Endometrial microvascular endothelial cells (primary cell): ENCODE data around the gene F8A1. TPM values are rescaled to one million over a fixed set of nuclear protein-coding genes. Genes with fewer than 3 reads are reported as not detected.
"Not testable (repeated sequence)": the region's sequence is repeated elsewhere in the genome, so short reads cannot be mapped to it uniquely, and the experiment has no call there.

Experiments used
- in situ Hi-C: cut with HindIII; loops from 2 replicates; pipeline ENCODE4 v1.10.0; 2017; ENCODE audit warnings: low sequenced_read_pairs, low pct_unique_long_range_greater_than_20kb; ENCODE audit errors: inconsistent ontology term
- total RNA-seq: library from RNA; depleted of rRNA; stranded (reverse); fragments of >200 nt; gene quantifications from one replicate; pipeline ENCODE4 v1.2.3, GENCODE V29; 2015; ENCODE audit errors: inconsistent ontology term

The F8A1 gene
- 8.4 TPM for total RNA-seq

GRCh38 chrX:154886069-154886788, at the start of gene F8A1:
F8A1 (plus strand) TSS chrX:154886355; CDS start chrX:154886375, 20 bp downstream.
- in situ Hi-C loops, result not testable (repeated sequence)

GRCh38 chrX:154840856-154841255, 45.3 kb upstream of the F8A1 start:
- in situ Hi-C loops, result no loop called here

- in situ Hi-C loops, result no loop called here
Measured at GRCh38 chrX:154850957-154851611, 35.1 kb upstream of the F8A1 start.

- in situ Hi-C loops, result no loop called here
Measured at GRCh38 chrX:154855256-154855655, 30.9 kb upstream of the F8A1 start.

- in situ Hi-C loops, result not testable (repeated sequence)
Measured at GRCh38 chrX:154868522-154868921, 17.6 kb upstream of the F8A1 start.

GRCh38 chrX:154873329-154873728, 12.8 kb upstream of the F8A1 start:
- in situ Hi-C loops, result no loop called here

- in situ Hi-C loops, result not testable (repeated sequence)
Measured at GRCh38 chrX:154884069-154884468, 2.1 kb upstream of the F8A1 start.

- in situ Hi-C loops, result not testable (repeated sequence)
Measured at GRCh38 chrX:154885057-154885456, 1.1 kb upstream of the F8A1 start.

GRCh38 chrX:154885549-154885948, 606 bp upstream of the F8A1 start:
- in situ Hi-C loops, result not testable (repeated sequence)

- in situ Hi-C loops, result not testable (repeated sequence)
Measured at GRCh38 chrX:154886789-154887221, 650 bp downstream of the F8A1 start.

- in situ Hi-C loops, result no loop called here
Measured at GRCh38 chrX:154890990-154891639, 5.0 kb downstream of the F8A1 start.

GRCh38 chrX:154892296-154892695, 6.1 kb downstream of the F8A1 start:
- in situ Hi-C loops, result no loop called here

GRCh38 chrX:154900323-154900722, 14.2 kb downstream of the F8A1 start:
- in situ Hi-C loops, result no loop called here

- in situ Hi-C loops, result no loop called here
Measured at GRCh38 chrX:154902408-154902807, 16.3 kb downstream of the F8A1 start.

- in situ Hi-C loops, result no loop called here
Measured at GRCh38 chrX:154908821-154909220, 22.7 kb downstream of the F8A1 start.

GRCh38 chrX:154910048-154910447, 23.9 kb downstream of the F8A1 start:
- in situ Hi-C loops, result not testable (repeated sequence)

GRCh38 chrX:154910528-154910927, 24.4 kb downstream of the F8A1 start:
- in situ Hi-C loops, result not testable (repeated sequence)

- in situ Hi-C loops, result no loop called here
Measured at GRCh38 chrX:154914052-154914451, 27.9 kb downstream of the F8A1 start.

- in situ Hi-C loops, result no loop called here
Measured at GRCh38 chrX:154918060-154918483, 31.9 kb downstream of the F8A1 start.

GRCh38 chrX:154924771-154925170, 38.6 kb downstream of the F8A1 start:
- in situ Hi-C loops, result not testable (repeated sequence)
